ENCODE data around the gene NME2.

NME2 gene

GRCh38 chr17:51200295-51200694, 34.1 kb downstream of the NME2 start:
- no peak for DNase-seq

GRCh38 chr17:51200846-51201245, 34.6 kb downstream of the NME2 start:
- no peak for DNase-seq

GRCh38 chr17:51203838-51204237, 37.6 kb downstream of the NME2 start:
- DNase-seq: no peak

- no peak for DNase-seq
Observed at GRCh38 chr17:51214920-51215319, 48.7 kb downstream of the NME2 start.

GRCh38 chr17:51217946-51218345, 51.7 kb downstream of the NME2 start:
- no peak for DNase-seq

GRCh38 chr17:51221322-51221721, 55.1 kb downstream of the NME2 start:
- DNase-seq: no peak
